Measurements from ENCODE around the gene EFL1. TPM values are rescaled to one million over a fixed set of nuclear protein-coding genes. Genes with fewer than 3 reads are reported as not detected.

The EFL1 gene
- total RNA-seq, 3 donors from 2014 or later (not counting 1 experiment from before 2014, with no cell fraction given), result 17.1 to 29.6 (median 20.6) TPM

GRCh38 chr15:82134461-82134860, 128.1 kb downstream of the EFL1 start:
- Histone ChIP-seq H3K4me3 (ENCODE audit: low read length) (no peak overlapping the region), H3K36me3 (ENCODE audit: control insufficient read depth, insufficient read depth, low read length) (peaks cover 30% of the 10 kb centered on the region), H3K27ac (ENCODE audit: low read length) (no peak overlapping the region), H3K27me3 (ENCODE audit: control insufficient read depth, insufficient read depth, low read length) (no peaks in the 10 kb centered on the region), H3K4me1 (ENCODE audit: control insufficient read depth, insufficient read depth, low read length) (no peaks in the 10 kb centered on the region), H3K9me3 (ENCODE audit: control insufficient read depth, insufficient read depth, low read length) (no peaks in the 10 kb centered on the region)
- 100% methylated on average over 3 of the region's 3 CpGs for WGBS (ENCODE audit: insufficient coverage)
- no peak overlapping the region for H3K27ac Mint-ChIP-seq
- H3K36me3 Mint-ChIP-seq, result peaks cover 15% of the 10 kb centered on the region
- DNase-seq (no peak), ATAC-seq (no peak)
- no peak overlapping the region for H3K4me3 Mint-ChIP-seq
- no peaks in the 10 kb centered on the region for H3K9me3 Mint-ChIP-seq
- no peaks in the 10 kb centered on the region for H3K27me3 Mint-ChIP-seq (ENCODE audit: low read depth in 2 of 2)
- intact Hi-C loops (cut with micrococcal nuclease), result no loop called here
- peaks cover 0 to 14% of the 10 kb centered on the region in 2 donors for H3K4me1 Mint-ChIP-seq
- TF ChIP-seq CTCF (IDR thresholded peaks at IDR 0.05), result no peak

- no peak overlapping the region for H3K27ac Mint-ChIP-seq
- H3K4me1 Mint-ChIP-seq, result peaks cover 6 to 20% of the 10 kb centered on the region in 2 donors
- H3K9me3 Mint-ChIP-seq, result no peaks in the 10 kb centered on the region
- Histone ChIP-seq H3K27me3 (ENCODE audit: control insufficient read depth, insufficient read depth, low read length) (no peaks in the 10 kb centered on the region), H3K9me3 (ENCODE audit: control insufficient read depth, insufficient read depth, low read length) (no peaks in the 10 kb centered on the region), H3K4me1 (ENCODE audit: control insufficient read depth, insufficient read depth, low read length) (no peaks in the 10 kb centered on the region), H3K27ac (ENCODE audit: low read length) (no peak overlapping the region), H3K36me3 (ENCODE audit: control insufficient read depth, insufficient read depth, low read length) (peaks cover 31% of the 10 kb centered on the region), H3K4me3 (ENCODE audit: low read length) (no peak overlapping the region)
- no peak overlapping the region for H3K4me3 Mint-ChIP-seq
- intact Hi-C loops (cut with micrococcal nuclease), result no loop called here
- no peaks in the 10 kb centered on the region for H3K27me3 Mint-ChIP-seq (ENCODE audit: low read depth in 2 of 2)
- no peak for ATAC-seq
- no peak for TF ChIP-seq CTCF (IDR thresholded peaks at IDR 0.05)
- WGBS (ENCODE audit: insufficient coverage), result no CpG with 5 or more reads among the region's 1 CpG
- peaks cover 15% of the 10 kb centered on the region for H3K36me3 Mint-ChIP-seq
- DNase-seq, result no peak
Measured at GRCh38 chr15:82133251-82133650, 129.3 kb downstream of the EFL1 start.

- Mint-ChIP-seq H3K27me3 (ENCODE audit: low read depth in 2 of 2) (no peaks in the 10 kb centered on the region), H3K4me3 (no peak overlapping the region), H3K4me1 (peaks cover 6 to 20% of the 10 kb centered on the region in 2 donors), H3K9me3 (no peaks in the 10 kb centered on the region), H3K27ac (no peak overlapping the region), H3K36me3 (peaks cover 15% of the 10 kb centered on the region)
- H3K4me3 ChIP-seq (ENCODE audit: low read length), result no peak overlapping the region
- peaks cover 32% of the 10 kb centered on the region for H3K36me3 ChIP-seq (ENCODE audit: control insufficient read depth, insufficient read depth, low read length)
- TF ChIP-seq CTCF (IDR thresholded peaks at IDR 0.05), result no peak
- no peak overlapping the region for H3K27ac ChIP-seq (ENCODE audit: low read length)
- no peaks in the 10 kb centered on the region for H3K27me3 ChIP-seq (ENCODE audit: control insufficient read depth, insufficient read depth, low read length)
- intact Hi-C loops (cut with micrococcal nuclease), result no loop called here
- no peak for ATAC-seq
- WGBS (ENCODE audit: insufficient coverage), result 100% methylated on average over 2 of the region's 2 CpGs
- no peaks in the 10 kb centered on the region for H3K9me3 ChIP-seq (ENCODE audit: control insufficient read depth, insufficient read depth, low read length)
- no peak for DNase-seq
- no peaks in the 10 kb centered on the region for H3K4me1 ChIP-seq (ENCODE audit: control insufficient read depth, insufficient read depth, low read length)
Measured at GRCh38 chr15:82132742-82133141, 129.8 kb downstream of the EFL1 start.

- WGBS (ENCODE audit: insufficient coverage), result 92% methylated on average over 6 of the region's 6 CpGs
Measured at GRCh38 chr15:82132096-82132495, 130.4 kb downstream of the EFL1 start.

More at GRCh38 chr15:82132096-82132495, 130.4 kb downstream of the EFL1 start:
- no peak overlapping the region for H3K4me3 Mint-ChIP-seq
- Histone ChIP-seq H3K27me3 (ENCODE audit: control insufficient read depth, insufficient read depth, low read length) (no peaks in the 10 kb centered on the region), H3K4me3 (ENCODE audit: low read length) (no peak overlapping the region), H3K9me3 (ENCODE audit: control insufficient read depth, insufficient read depth, low read length) (no peaks in the 10 kb centered on the region), H3K27ac (ENCODE audit: low read length) (no peak overlapping the region), H3K4me1 (ENCODE audit: control insufficient read depth, insufficient read depth, low read length) (no peaks in the 10 kb centered on the region), H3K36me3 (ENCODE audit: control insufficient read depth, insufficient read depth, low read length) (peaks cover 29% of the 10 kb centered on the region)
- no peak for DNase-seq
- H3K27ac Mint-ChIP-seq, result no peak overlapping the region
- peaks cover 6 to 20% of the 10 kb centered on the region in 2 donors for H3K4me1 Mint-ChIP-seq
- no peaks in the 10 kb centered on the region for H3K27me3 Mint-ChIP-seq (ENCODE audit: low read depth in 2 of 2)
- peaks cover 15% of the 10 kb centered on the region for H3K36me3 Mint-ChIP-seq
- no peak for TF ChIP-seq CTCF (IDR thresholded peaks at IDR 0.05)
- ATAC-seq, result no peak
- no peaks in the 10 kb centered on the region for H3K9me3 Mint-ChIP-seq
- intact Hi-C loops (cut with micrococcal nuclease), result no loop called here

Data from natural killer cell (primary cell).